Measurements from ENCODE around the gene NFATC2.

The NFATC2 gene

DNA sequence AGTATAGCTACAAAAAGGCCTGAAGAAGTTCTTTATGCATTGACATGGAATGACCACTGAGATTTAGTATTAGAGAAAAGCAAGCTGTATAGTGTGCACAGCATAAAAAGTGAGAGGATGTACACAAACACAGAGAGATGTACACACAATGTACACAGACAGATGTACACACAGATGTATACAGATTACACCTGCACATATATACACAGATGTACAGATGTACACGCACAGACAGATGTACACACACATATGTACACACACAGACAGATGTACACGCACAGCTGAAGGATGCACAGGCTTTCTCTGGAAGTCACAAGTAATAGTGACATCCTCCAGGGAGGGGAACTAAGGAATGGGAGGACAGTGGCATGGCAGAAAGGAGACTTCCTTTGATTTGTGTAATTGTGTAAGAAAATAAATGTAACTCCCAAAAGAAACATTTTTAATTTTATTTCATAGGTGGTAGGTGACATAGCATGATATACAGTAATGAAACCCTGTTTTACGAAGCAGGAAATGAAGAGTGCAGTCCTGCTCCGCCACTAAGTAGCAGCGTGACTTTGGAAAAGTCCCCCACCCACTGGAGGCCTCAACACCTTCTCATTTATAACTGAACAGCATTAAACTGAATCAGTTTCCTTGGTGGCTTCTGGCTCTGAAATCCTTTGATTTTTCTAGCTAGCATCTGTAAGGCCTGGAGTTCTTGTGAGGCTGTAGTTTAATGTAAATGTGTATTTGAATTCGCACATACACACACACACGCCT is 14.1 kb downstream of the NFATC2 start:
- ChIA-PET POLR2A (no interaction called here), CTCF (interaction anchor here (0.6 to 1.1 kb wide), 5 partner anchors 13 to 96 kb away, joined by 3 to 4 read pairs (median 3); no protein-coding TSS in a partner anchor)
- H3K27me3 ChIP-seq (replicated peaks in 2 of 5; ENCODE audit: control insufficient read depth in 4 of 5, insufficient read depth in 5 of 5, low read length in 4 of 5): no peaks in the 10 kb centered on the region
- peak in 2 of 3 donors; percentile 62 to 66 for DNase-seq
- no peaks in the 10 kb centered on the region for H3K9me3 ChIP-seq (ENCODE audit: control extremely low read depth in 1 of 5, control insufficient read depth in 4 of 5, insufficient read depth in 2 of 5, low read depth in 1 of 5, low read length in 4 of 5)
- H3K36me3 ChIP-seq (ENCODE audit: control insufficient read depth in 4 of 4, insufficient read depth in 4 of 4, low read length in 3 of 4): peaks cover 0 to 10% (median 6%) of the 10 kb centered on the region in 4 experiments
- H3K27ac ChIP-seq (ENCODE audit: insufficient read depth in 1 of 2, low read depth in 1 of 2, low read length in 2 of 2, poor library complexity in 1 of 2, severe bottlenecking in 2 of 2): peak overlapping the region in 1 of 2 experiments; percentile 27
- WGBS (ENCODE audit: insufficient coverage): 20% methylated on average over 1 of the region's 7 CpGs
- H3K4me3 ChIP-seq (ENCODE audit: control insufficient read depth in 1 of 7, extremely low read depth in 1 of 7, insufficient read depth in 4 of 7, low read depth in 2 of 7, low read length in 6 of 7): peak overlapping the region in 1 of 7 experiments; percentile 17
- peaks cover 0 to 85% (median 79%) of the 10 kb centered on the region in 4 experiments for H3K4me1 ChIP-seq (ENCODE audit: control extremely low read depth in 1 of 4, control insufficient read depth in 4 of 4, insufficient read depth in 4 of 4, low read length in 3 of 4)

DNA sequence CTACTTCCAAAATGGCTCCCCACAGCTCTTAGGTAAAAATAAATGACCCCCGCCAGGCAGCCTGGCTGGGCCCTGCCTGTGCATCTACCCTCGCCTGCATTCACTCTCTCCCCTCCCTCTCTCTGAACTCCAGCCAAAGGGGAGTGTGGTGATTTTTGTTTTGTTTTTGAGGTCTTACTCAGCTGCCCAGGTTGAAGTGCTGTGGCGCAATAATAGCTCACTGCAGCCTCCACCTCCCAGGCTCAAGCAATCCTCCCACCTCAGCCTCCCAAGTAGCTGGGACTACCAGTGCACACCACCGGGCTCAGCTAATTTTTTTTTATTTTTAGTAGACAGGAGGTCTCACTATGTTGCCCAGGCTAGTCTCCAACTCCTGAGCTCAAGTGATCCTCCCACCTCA is 15.8 kb downstream of the NFATC2 start:
- peak overlapping the region in 1 of 2 experiments; percentile 69 for H3K27ac ChIP-seq (ENCODE audit: insufficient read depth in 1 of 2, low read depth in 1 of 2, low read length in 2 of 2, poor library complexity in 1 of 2, severe bottlenecking in 2 of 2)
- peak in 2 of 3 donors; percentile 32 to 34 for DNase-seq
- H3K4me3 ChIP-seq (ENCODE audit: control insufficient read depth in 1 of 7, extremely low read depth in 1 of 7, insufficient read depth in 4 of 7, low read depth in 2 of 7, low read length in 6 of 7): peak overlapping the region in 2 of 7 experiments; percentile 41 to 69
- H3K9me3 ChIP-seq (ENCODE audit: control extremely low read depth in 1 of 5, control insufficient read depth in 4 of 5, insufficient read depth in 2 of 5, low read depth in 1 of 5, low read length in 4 of 5): no peaks in the 10 kb centered on the region
- peaks cover 0 to 19% (median 15%) of the 10 kb centered on the region in 4 experiments for H3K36me3 ChIP-seq (ENCODE audit: control insufficient read depth in 4 of 4, insufficient read depth in 4 of 4, low read length in 3 of 4)
- peaks cover 0 to 70% (median 66%) of the 10 kb centered on the region in 4 experiments for H3K4me1 ChIP-seq (ENCODE audit: control extremely low read depth in 1 of 4, control insufficient read depth in 4 of 4, insufficient read depth in 4 of 4, low read length in 3 of 4)
- ChIA-PET POLR2A (interaction anchor here (0.7 to 2.6 kb wide), 2 partner anchors 15 to 35 kb away, joined by 4 to 15 read pairs; partner anchors contain the start of gene NFATC2), CTCF (interaction anchor here (0.6 to 2.3 kb wide), 9 partner anchors 9 to 572 kb away, joined by 3 to 13 read pairs (median 3); partner anchors contain the start of gene NFATC2)
- H3K27me3 ChIP-seq (replicated peaks in 2 of 5; ENCODE audit: control insufficient read depth in 4 of 5, insufficient read depth in 5 of 5, low read length in 4 of 5): no peaks in the 10 kb centered on the region
- 92% methylated on average over 2 of the region's 4 CpGs for WGBS (ENCODE audit: insufficient coverage)

DNA sequence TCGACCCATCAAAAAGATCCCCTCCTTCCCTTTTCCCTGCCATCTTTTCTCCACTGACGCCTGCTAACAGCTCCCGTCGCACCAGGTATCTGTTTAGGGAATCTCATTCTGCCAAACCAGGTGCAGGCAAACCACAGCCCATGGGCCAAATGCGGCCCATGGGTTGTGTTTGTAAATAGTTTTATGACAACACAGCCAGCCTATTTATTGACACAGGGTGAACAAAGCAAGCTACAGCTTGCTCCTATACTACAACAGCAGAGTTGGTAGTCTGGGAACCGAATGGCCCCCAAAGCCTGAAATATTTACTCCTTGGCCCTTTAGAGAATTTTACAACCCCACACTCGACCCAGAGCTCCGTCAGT is 16.4 kb downstream of the NFATC2 start:
- Histone ChIP-seq H3K36me3 (ENCODE audit: control insufficient read depth in 4 of 4, insufficient read depth in 4 of 4, low read length in 3 of 4) (peaks cover 0 to 25% (median 17%) of the 10 kb centered on the region in 4 experiments), H3K4me1 (ENCODE audit: control extremely low read depth in 1 of 4, control insufficient read depth in 4 of 4, insufficient read depth in 4 of 4, low read length in 3 of 4) (peaks cover 0 to 65% (median 63%) of the 10 kb centered on the region in 4 experiments), H3K27ac (ENCODE audit: insufficient read depth in 1 of 2, low read depth in 1 of 2, low read length in 2 of 2, poor library complexity in 1 of 2, severe bottlenecking in 2 of 2) (peak overlapping the region in 1 of 2 experiments; percentile 69), H3K9me3 (ENCODE audit: control extremely low read depth in 1 of 5, control insufficient read depth in 4 of 5, insufficient read depth in 2 of 5, low read depth in 1 of 5, low read length in 4 of 5) (no peaks in the 10 kb centered on the region), H3K4me3 (ENCODE audit: control insufficient read depth in 1 of 7, extremely low read depth in 1 of 7, insufficient read depth in 4 of 7, low read depth in 2 of 7, low read length in 6 of 7) (peak overlapping the region in 4 of 7 experiments; percentile 0 to 69 (median 30)), H3K27me3 (replicated peaks in 2 of 5; ENCODE audit: control insufficient read depth in 4 of 5, insufficient read depth in 5 of 5, low read length in 4 of 5) (no peaks in the 10 kb centered on the region)
- DNase-seq: no peak
- WGBS (ENCODE audit: insufficient coverage): 45% methylated on average over 5 of the region's 8 CpGs
- CTCF ChIA-PET: interaction anchor here (0.8 to 2.3 kb wide), 9 partner anchors 13 to 571 kb away, joined by 3 to 13 read pairs (median 3); partner anchors contain the start of gene NFATC2
- POLR2A ChIA-PET: interaction anchor here (0.7 to 2.6 kb wide), 3 partner anchors 16 to 34 kb away, joined by 3 to 15 read pairs (median 4); partner anchors contain the start of gene NFATC2

DNA sequence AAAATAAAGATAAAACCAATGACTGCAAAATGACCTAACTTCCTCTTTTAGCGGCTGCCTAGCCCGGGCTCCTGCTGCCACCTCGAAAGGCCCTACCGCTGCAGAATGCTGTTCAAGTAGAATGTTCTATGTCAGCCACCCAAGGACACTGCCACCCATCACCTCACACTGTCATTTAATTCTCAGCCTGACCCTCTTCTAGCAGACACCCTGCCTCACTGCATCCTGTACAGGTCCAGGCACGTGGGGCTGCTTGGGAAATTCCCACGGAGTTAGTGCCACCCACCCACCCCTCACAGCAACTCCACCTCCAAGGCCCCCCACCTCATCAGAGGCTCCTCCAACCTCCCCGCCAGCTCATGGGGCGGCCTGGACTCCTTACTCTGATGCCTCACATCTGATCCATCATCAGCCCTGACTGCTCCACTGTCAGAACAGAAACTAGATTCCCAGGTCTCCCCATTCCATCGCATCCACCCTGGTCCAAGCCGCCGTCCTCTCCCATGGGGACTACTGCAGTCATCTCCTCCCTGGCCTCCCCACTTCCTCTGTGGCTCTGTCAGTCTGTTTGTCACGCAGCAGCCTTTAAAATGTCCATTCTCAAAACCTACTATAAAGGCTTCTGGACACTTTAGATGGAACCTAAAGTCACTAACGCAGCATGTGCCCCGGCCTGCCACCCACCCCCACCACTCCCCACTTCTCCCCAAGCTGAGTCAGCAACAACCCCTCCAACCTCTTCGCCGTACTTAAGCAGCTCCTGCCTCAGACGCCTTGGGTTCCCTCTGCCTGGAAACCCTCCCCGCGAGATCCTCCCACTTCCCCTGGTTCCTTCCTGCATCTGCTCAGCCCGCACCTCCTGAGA is 17.0 kb downstream of the NFATC2 start:
- Histone ChIP-seq H3K4me1 (ENCODE audit: control extremely low read depth in 1 of 4, control insufficient read depth in 4 of 4, insufficient read depth in 4 of 4, low read length in 3 of 4) (peaks cover 0 to 60% (median 59%) of the 10 kb centered on the region in 4 experiments), H3K27me3 (replicated peaks in 2 of 5; ENCODE audit: control insufficient read depth in 4 of 5, insufficient read depth in 5 of 5, low read length in 4 of 5) (no peaks in the 10 kb centered on the region), H3K36me3 (ENCODE audit: control insufficient read depth in 4 of 4, insufficient read depth in 4 of 4, low read length in 3 of 4) (peaks cover 0 to 29% (median 18%) of the 10 kb centered on the region in 4 experiments), H3K27ac (ENCODE audit: insufficient read depth in 1 of 2, low read depth in 1 of 2, low read length in 2 of 2, poor library complexity in 1 of 2, severe bottlenecking in 2 of 2) (peak overlapping the region; percentile 25 to 69), H3K9me3 (ENCODE audit: control extremely low read depth in 1 of 5, control insufficient read depth in 4 of 5, insufficient read depth in 2 of 5, low read depth in 1 of 5, low read length in 4 of 5) (no peaks in the 10 kb centered on the region), H3K4me3 (ENCODE audit: control insufficient read depth in 1 of 7, extremely low read depth in 1 of 7, insufficient read depth in 4 of 7, low read depth in 2 of 7, low read length in 6 of 7) (peak overlapping the region in 4 of 7 experiments; percentile 0 to 69 (median 30))
- CTCF ChIA-PET: interaction anchor here (0.8 to 2.3 kb wide), 7 partner anchors 12 to 124 kb away, joined by 3 to 13 read pairs (median 4); partner anchors contain the start of gene NFATC2
- POLR2A ChIA-PET: interaction anchor here (0.7 to 2.6 kb wide), 2 partner anchors 17 to 25 kb away, joined by 3 to 15 read pairs; partner anchors contain the start of gene NFATC2
- DNase-seq: peak; percentile 76 to 93 (median 92)
- 13% methylated on average over 20 of the region's 20 CpGs for WGBS (ENCODE audit: insufficient coverage)

DNA sequence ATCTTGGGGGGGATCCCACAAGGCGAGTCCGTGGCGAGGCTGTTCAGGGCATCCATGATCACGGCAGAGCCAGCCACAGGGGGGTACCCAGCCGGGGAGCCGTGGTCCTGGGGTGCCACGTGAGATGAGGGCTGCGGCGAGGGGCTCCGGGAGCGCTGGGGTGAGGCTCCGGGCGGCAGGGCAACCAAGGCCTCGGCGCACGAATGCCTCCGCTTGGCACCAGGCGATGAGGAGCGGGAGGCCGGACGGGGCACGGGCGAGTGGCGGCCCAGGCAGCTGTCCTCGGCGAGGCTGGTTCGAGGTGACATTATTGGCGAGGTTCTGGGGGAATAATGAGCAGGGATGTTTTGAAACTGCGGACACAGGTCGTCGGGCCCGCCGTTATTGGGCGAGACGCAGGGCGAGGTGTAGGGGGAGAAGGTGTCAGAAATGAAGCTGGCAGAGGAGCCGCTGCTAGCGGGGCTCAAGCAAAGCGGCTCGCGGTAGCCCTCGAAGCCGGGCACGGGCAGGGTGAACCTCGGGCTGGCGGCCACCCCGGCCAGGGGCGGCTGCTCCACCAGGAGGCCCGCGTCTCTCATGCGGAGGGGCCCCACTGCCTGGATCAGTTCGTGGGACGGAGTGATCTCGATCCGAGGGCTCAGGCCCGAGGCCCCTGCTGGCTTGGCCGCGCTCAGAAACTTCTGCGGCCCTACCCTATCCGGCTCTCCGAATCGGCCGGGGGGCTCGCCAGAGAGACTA is 19.1 kb downstream of the NFATC2 start:
- ChIA-PET POLR2A (no interaction called here), CTCF (no interaction called here)
- H3K36me3 ChIP-seq (ENCODE audit: control insufficient read depth in 4 of 4, insufficient read depth in 4 of 4, low read length in 3 of 4): peaks cover 0 to 35% (median 23%) of the 10 kb centered on the region in 4 experiments
- peaks cover 0 to 44% (median 42%) of the 10 kb centered on the region in 4 experiments for H3K4me1 ChIP-seq (ENCODE audit: control extremely low read depth in 1 of 4, control insufficient read depth in 4 of 4, insufficient read depth in 4 of 4, low read length in 3 of 4)
- WGBS (ENCODE audit: insufficient coverage): 98% methylated on average over 56 of the region's 64 CpGs
- H3K4me3 ChIP-seq (ENCODE audit: control insufficient read depth in 1 of 7, extremely low read depth in 1 of 7, insufficient read depth in 4 of 7, low read depth in 2 of 7, low read length in 6 of 7): no peak overlapping the region
- H3K27me3 ChIP-seq (replicated peaks in 2 of 5; ENCODE audit: control insufficient read depth in 4 of 5, insufficient read depth in 5 of 5, low read length in 4 of 5): no peaks in the 10 kb centered on the region
- DNase-seq: no peak
- no peaks in the 10 kb centered on the region for H3K9me3 ChIP-seq (ENCODE audit: control extremely low read depth in 1 of 5, control insufficient read depth in 4 of 5, insufficient read depth in 2 of 5, low read depth in 1 of 5, low read length in 4 of 5)
- H3K27ac ChIP-seq (ENCODE audit: insufficient read depth in 1 of 2, low read depth in 1 of 2, low read length in 2 of 2, poor library complexity in 1 of 2, severe bottlenecking in 2 of 2): no peak overlapping the region

DNA sequence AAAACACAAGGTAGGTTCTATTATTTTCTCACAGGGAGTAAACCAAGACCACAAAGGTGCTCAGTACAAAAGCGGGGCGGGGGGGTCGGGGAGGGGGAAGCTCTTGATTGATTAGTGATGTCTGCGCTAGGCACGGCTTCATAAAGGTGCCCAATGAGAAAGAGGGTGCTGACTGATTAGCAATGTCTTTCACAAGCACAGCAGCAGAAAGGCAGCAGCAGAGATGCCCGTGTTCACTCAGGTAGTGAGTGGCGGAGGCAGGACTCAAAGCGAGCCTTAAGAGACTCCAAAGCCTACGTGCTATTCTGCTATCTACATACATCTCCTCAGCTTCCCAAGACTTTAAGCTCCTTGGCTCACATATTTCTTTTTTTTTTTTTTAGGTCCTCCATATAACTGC is 20.3 kb downstream of the NFATC2 start:
- DNase-seq: no peak
- no peaks in the 10 kb centered on the region for H3K27me3 ChIP-seq (replicated peaks in 2 of 5; ENCODE audit: control insufficient read depth in 4 of 5, insufficient read depth in 5 of 5, low read length in 4 of 5)
- POLR2A ChIA-PET: no interaction called here
- peaks cover 0 to 36% (median 32%) of the 10 kb centered on the region in 4 experiments for H3K4me1 ChIP-seq (ENCODE audit: control extremely low read depth in 1 of 4, control insufficient read depth in 4 of 4, insufficient read depth in 4 of 4, low read length in 3 of 4)
- H3K27ac ChIP-seq (ENCODE audit: insufficient read depth in 1 of 2, low read depth in 1 of 2, low read length in 2 of 2, poor library complexity in 1 of 2, severe bottlenecking in 2 of 2): no peak overlapping the region
- H3K36me3 ChIP-seq (ENCODE audit: control insufficient read depth in 4 of 4, insufficient read depth in 4 of 4, low read length in 3 of 4): peaks cover under 1 to 40% (median 27%) of the 10 kb centered on the region in 4 experiments
- 96% methylated on average over 8 of the region's 9 CpGs for WGBS (ENCODE audit: insufficient coverage)
- CTCF ChIA-PET: interaction anchor here (0.5 to 0.8 kb wide), 2 partner anchors 135 to 151 kb away, joined by 3 read pairs; no protein-coding TSS in a partner anchor
- no peak overlapping the region for H3K4me3 ChIP-seq (ENCODE audit: control insufficient read depth in 1 of 7, extremely low read depth in 1 of 7, insufficient read depth in 4 of 7, low read depth in 2 of 7, low read length in 6 of 7)
- H3K9me3 ChIP-seq (ENCODE audit: control extremely low read depth in 1 of 5, control insufficient read depth in 4 of 5, insufficient read depth in 2 of 5, low read depth in 1 of 5, low read length in 4 of 5): no peaks in the 10 kb centered on the region

Data from common myeloid progenitor, CD34-positive (primary cell).